SU-DHL-6 (cell line): ENCODE measurements around the gene SLC25A29.

ENCODE experiments used
- EZH2phosphoT487 ChIP-seq: fragments of 200-600 bp; sonication (generic), shearing (Covaris generic); conservative IDR thresholded peaks from 2 replicates; pipeline ENCODE4 v1.6.1; 2018; ENCODE audit warnings: mild to moderate bottlenecking, antibody characterized with exemption, low read length, moderate library complexity, mixed read lengths
- TF ChIP-seq, protein P1 (sequence below): fragments of 200-600 bp; sonication (generic); IDR thresholded peaks from one replicate; pipeline ENCODE4 v1.5.1; 2017; ENCODE audit warnings: antibody characterized with exemption, mild to moderate bottlenecking, low read length, moderate library complexity; ENCODE audit not compliant: insufficient read depth, poor library complexity, severe bottlenecking

DNA sequence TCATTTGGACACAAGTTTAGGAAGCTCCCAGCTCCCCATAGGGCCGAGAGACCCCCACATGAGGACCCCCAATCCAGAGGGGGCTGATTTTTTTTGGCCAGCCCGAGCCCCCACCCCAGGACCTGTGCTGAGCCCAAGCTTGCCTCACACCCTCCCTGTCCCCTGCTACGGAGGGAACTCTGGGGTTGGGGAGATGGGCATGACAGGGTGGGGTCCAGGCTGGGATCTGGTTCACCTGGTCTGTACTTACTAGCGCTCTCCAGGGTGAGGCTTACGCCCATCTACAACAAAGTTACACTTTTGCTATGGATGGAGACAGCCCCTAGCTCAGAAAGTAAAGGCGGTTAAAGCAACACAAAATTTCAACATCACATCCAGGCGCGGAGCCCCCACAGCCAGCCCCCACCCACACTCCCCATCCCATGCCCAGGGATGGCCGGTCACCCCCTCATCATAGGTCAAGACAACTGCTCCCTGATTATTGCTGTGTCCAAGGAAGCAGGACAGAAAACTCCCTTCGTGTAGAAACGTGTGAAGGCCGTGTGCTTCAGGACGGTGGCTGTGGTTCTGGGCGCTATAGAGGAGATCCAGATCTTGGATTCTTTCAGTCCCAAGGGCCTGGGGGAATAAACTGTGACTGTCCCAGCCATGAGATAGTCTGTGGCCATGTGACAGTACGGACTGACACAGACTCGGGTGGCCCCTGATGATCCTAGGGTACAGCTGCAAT is 10.7 kb downstream of the SLC25A29 start:
- TF ChIP-seq, protein P1, sequence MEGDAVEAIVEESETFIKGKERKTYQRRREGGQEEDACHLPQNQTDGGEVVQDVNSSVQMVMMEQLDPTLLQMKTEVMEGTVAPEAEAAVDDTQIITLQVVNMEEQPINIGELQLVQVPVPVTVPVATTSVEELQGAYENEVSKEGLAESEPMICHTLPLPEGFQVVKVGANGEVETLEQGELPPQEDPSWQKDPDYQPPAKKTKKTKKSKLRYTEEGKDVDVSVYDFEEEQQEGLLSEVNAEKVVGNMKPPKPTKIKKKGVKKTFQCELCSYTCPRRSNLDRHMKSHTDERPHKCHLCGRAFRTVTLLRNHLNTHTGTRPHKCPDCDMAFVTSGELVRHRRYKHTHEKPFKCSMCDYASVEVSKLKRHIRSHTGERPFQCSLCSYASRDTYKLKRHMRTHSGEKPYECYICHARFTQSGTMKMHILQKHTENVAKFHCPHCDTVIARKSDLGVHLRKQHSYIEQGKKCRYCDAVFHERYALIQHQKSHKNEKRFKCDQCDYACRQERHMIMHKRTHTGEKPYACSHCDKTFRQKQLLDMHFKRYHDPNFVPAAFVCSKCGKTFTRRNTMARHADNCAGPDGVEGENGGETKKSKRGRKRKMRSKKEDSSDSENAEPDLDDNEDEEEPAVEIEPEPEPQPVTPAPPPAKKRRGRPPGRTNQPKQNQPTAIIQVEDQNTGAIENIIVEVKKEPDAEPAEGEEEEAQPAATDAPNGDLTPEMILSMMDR: no peak
- no peak for TF ChIP-seq EZH2phosphoT487
